HepG2 (cell line): ENCODE data around the gene OVCH1. TPM values are rescaled to one million over a fixed set of nuclear protein-coding genes. Genes with fewer than 3 reads are reported as not detected.

Source experiments
- ARNT ChIP-seq: fragments of 450-650 bp; IDR thresholded peaks from 2 replicates; pipeline ENCODE4 v1.6.1; 2017
- CENPX ChIP-seq: sonication (generic); formaldehyde crosslinking; IDR thresholded peaks from 2 replicates; pipeline ENCODE4 v1.9.0; 2021; ENCODE audit warnings: mild to moderate bottlenecking, missing genetic modification reagents, moderate library complexity
- ELK4 ChIP-seq: sonication (generic); formaldehyde crosslinking; IDR thresholded peaks from 2 replicates; pipeline ENCODE4 v1.9.0; 2021; ENCODE audit warnings: missing genetic modification reagents, borderline replicate concordance
- KDM1A ChIP-seq: IDR thresholded peaks from 2 replicates; pipeline ENCODE4 v1.6.1; 2016; ENCODE audit warnings: missing compliant biosample characterization
- MED1 ChIP-seq: sonication (generic); formaldehyde crosslinking; IDR thresholded peaks from 2 replicates; pipeline ENCODE4 v1.4.0; 2020; ENCODE audit warnings: missing genetic modification reagents
- ZFP90 ChIP-seq: sonication (generic); formaldehyde crosslinking; IDR thresholded peaks from 2 replicates; pipeline ENCODE4 v1.8.0; 2022; ENCODE audit warnings: missing genetic modification reagents, mild to moderate bottlenecking, inconsistent platforms, borderline replicate concordance
- ZFYVE20 ChIP-seq: sonication (generic); formaldehyde crosslinking; IDR thresholded peaks from 2 replicates; pipeline ENCODE4 v1.8.0; 2023; ENCODE audit warnings: low read depth, mild to moderate bottlenecking, moderate library complexity, missing genetic modification reagents, borderline replicate concordance
- ZNF251 ChIP-seq: sonication (generic); formaldehyde crosslinking; IDR thresholded peaks from 2 replicates; pipeline ENCODE4 v1.9.0; 2021; ENCODE audit warnings: mild to moderate bottlenecking, missing genetic modification reagents
- ZNF274 ChIP-seq: sonication (generic); formaldehyde crosslinking; IDR thresholded peaks from 2 replicates; pipeline ENCODE4 v1.5.1; 2020; ENCODE audit warnings: mild to moderate bottlenecking, missing genetic modification reagents
- ZNF282 ChIP-seq: fragments of 450-650 bp; IDR thresholded peaks from 2 replicates; pipeline ENCODE4 v1.6.1; 2018; ENCODE audit not compliant: partially characterized antibody
- ZNF430 ChIP-seq: sonication (generic); formaldehyde crosslinking; IDR thresholded peaks from 2 replicates; pipeline ENCODE4 v1.9.0; 2021; ENCODE audit warnings: mild to moderate bottlenecking, missing genetic modification reagents
- ZNF569 ChIP-seq: sonication (generic); formaldehyde crosslinking; IDR thresholded peaks from 2 replicates; pipeline ENCODE4 v1.5.0; 2020; ENCODE audit warnings: mild to moderate bottlenecking, missing genetic modification reagents, moderate library complexity, borderline replicate concordance
- ZNF597 ChIP-seq: sonication (generic); formaldehyde crosslinking; IDR thresholded peaks from 2 replicates; pipeline ENCODE4 v1.5.0; 2020; ENCODE audit warnings: missing genetic modification reagents
- ZNF644 ChIP-seq: IDR thresholded peaks from 2 replicates; pipeline ENCODE4 v1.6.1; 2016; ENCODE audit warnings: low read depth
- polyA plus RNA-seq, 8 experiments: library from polyadenylated mRNA; depleted of rRNA in 3 of 8; stranded (reverse) in 7 of 8; unstranded in 1 of 8; fragments of >200 nt; fragmentation: Illumina TruSeq in 4 of 8; extraction: Trizol in 4 of 8; gene quantifications; 2 replicates each; pipeline versions ENCODE4 v1.2.1 to v1.2.3, GENCODE V29; 2011 to 2016; ENCODE audit warnings: low read depth in 4 of 8, missing spikeins in 1 of 8, mixed read lengths in 1 of 8; ENCODE audit not compliant: insufficient read depth in 1 of 8
- total RNA-seq, 5 experiments: library from RNA; depleted of rRNA; stranded (reverse); fragments of >200 nt; fragmentation: Illumina TruSeq; extraction: Trizol; gene quantifications; 2 replicates each; pipeline ENCODE4 v1.2.3, GENCODE V29; 2016; ENCODE audit warnings: low read depth in 1 of 5
- TF ChIP-seq, protein P1 (sequence below): sonication (generic); formaldehyde crosslinking; IDR thresholded peaks from 2 replicates; pipeline ENCODE4 v1.5.1; 2020; ENCODE audit warnings: mild to moderate bottlenecking, moderate library complexity, missing genetic modification reagents
- TF ChIP-seq, protein P2 (sequence below): sonication (generic); formaldehyde crosslinking; IDR thresholded peaks from 2 replicates; pipeline ENCODE4 v1.4.0; 2020; ENCODE audit warnings: missing genetic modification reagents
- TF ChIP-seq, protein P3 (sequence below): sonication (generic); formaldehyde crosslinking; IDR thresholded peaks from 2 replicates; pipeline ENCODE4 v1.4.0; 2020; ENCODE audit warnings: missing genetic modification reagents, mild to moderate bottlenecking, borderline replicate concordance
- TF ChIP-seq, protein P4 (sequence below): IDR thresholded peaks from 2 replicates; pipeline ENCODE4 v1.6.1; 2016; ENCODE audit warnings: low read depth, borderline replicate concordance
- TF ChIP-seq, protein P5 (sequence below): sonication (generic); formaldehyde crosslinking; IDR thresholded peaks from 2 replicates; pipeline ENCODE4 v1.5.0; 2020; ENCODE audit warnings: missing genetic modification reagents

OVCH1 gene
- total and polyA plus RNA-seq, 2 of the 13 experiments (the other 11 are each of a cell fraction or from before 2014, with no cell fraction given) = not detected

DNA sequence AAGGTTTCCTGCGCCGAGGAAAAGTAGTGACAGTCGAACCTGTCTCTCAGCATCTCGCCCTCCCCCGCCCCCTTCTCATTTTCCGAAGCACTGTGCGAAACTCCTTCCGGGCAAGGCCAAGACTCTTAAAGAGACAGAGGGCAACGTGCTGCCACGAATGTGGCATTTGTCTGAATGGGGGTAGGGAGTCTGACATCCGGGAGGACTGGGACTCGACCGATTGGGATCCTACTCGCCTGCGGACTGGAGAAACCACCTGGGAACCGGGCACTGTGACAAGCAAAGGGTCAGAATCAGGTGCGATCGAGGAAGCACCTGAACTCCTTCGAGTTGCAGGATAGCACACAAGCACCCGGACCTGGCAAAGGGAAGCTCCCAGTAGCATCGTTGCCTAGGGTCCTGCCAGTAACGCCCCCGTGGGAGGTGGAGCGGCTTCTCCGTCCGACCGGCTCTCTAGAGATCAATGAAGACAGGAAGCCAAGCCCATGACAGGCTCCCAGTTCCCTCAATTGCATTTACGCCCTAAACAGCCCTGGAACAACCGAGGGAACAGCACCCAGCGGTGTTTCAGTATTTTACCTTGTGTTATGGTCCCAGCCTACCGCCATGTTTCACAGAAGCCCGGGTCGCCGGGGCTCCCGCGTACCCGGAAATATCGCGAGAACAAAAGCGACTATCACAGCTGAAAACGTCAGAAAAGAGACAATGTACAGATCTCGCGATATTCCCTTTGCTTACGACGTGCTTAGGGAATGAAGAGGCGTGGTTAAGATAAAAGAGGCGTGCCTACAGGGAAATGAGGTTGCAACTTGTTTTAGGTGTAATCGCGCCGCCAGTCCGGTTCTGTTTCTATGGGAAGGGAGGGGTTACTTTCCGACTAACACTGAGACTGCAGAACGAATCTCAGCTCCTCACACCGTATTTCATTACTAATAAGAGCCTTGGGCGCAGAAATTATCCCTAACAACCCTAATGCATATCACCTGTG, 116.7 kb downstream of the OVCH1 start, which contains the start of gene ERGIC2 (continued):
- TF ChIP-seq, protein P1, sequence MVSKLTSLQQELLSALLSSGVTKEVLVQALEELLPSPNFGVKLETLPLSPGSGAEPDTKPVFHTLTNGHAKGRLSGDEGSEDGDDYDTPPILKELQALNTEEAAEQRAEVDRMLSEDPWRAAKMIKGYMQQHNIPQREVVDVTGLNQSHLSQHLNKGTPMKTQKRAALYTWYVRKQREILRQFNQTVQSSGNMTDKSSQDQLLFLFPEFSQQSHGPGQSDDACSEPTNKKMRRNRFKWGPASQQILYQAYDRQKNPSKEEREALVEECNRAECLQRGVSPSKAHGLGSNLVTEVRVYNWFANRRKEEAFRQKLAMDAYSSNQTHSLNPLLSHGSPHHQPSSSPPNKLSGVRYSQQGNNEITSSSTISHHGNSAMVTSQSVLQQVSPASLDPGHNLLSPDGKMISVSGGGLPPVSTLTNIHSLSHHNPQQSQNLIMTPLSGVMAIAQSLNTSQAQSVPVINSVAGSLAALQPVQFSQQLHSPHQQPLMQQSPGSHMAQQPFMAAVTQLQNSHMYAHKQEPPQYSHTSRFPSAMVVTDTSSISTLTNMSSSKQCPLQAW (CRISPR knock-in tag) = peak; percentile 51; the same call in 1 of the 2 replicates
- no peak for TF ChIP-seq ZNF282
- no peak for TF ChIP-seq ZNF430 (CRISPR knock-in tag)
- no peak for TF ChIP-seq ZFP90 (CRISPR knock-in tag)
- no peak for TF ChIP-seq CENPX (CRISPR knock-in tag)
- TF ChIP-seq ZNF251 (CRISPR knock-in tag) = no peak
- TF ChIP-seq, protein P2, sequence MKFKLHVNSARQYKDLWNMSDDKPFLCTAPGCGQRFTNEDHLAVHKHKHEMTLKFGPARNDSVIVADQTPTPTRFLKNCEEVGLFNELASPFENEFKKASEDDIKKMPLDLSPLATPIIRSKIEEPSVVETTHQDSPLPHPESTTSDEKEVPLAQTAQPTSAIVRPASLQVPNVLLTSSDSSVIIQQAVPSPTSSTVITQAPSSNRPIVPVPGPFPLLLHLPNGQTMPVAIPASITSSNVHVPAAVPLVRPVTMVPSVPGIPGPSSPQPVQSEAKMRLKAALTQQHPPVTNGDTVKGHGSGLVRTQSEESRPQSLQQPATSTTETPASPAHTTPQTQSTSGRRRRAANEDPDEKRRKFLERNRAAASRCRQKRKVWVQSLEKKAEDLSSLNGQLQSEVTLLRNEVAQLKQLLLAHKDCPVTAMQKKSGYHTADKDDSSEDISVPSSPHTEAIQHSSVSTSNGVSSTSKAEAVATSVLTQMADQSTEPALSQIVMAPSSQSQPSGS (CRISPR knock-in tag) = peak; percentile 38; the same call in 1 of the 2 replicates
- TF ChIP-seq ZFYVE20 (CRISPR knock-in tag) = no peak
- TF ChIP-seq, protein P3, sequence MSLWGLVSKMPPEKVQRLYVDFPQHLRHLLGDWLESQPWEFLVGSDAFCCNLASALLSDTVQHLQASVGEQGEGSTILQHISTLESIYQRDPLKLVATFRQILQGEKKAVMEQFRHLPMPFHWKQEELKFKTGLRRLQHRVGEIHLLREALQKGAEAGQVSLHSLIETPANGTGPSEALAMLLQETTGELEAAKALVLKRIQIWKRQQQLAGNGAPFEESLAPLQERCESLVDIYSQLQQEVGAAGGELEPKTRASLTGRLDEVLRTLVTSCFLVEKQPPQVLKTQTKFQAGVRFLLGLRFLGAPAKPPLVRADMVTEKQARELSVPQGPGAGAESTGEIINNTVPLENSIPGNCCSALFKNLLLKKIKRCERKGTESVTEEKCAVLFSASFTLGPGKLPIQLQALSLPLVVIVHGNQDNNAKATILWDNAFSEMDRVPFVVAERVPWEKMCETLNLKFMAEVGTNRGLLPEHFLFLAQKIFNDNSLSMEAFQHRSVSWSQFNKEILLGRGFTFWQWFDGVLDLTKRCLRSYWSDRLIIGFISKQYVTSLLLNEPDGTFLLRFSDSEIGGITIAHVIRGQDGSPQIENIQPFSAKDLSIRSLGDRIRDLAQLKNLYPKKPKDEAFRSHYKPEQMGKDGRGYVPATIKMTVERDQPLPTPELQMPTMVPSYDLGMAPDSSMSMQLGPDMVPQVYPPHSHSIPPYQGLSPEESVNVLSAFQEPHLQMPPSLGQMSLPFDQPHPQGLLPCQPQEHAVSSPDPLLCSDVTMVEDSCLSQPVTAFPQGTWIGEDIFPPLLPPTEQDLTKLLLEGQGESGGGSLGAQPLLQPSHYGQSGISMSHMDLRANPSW (CRISPR knock-in tag) = no peak
- TF ChIP-seq ZNF644 (CRISPR knock-in tag) = no peak
- no peak for TF ChIP-seq ZNF597 (CRISPR knock-in tag)
- 0 out of 2 replicates have a peak, but pooled peaks have one; percentile 52 for TF ChIP-seq ZNF569 (CRISPR knock-in tag)
- no peak for TF ChIP-seq ELK4 (CRISPR knock-in tag)
- no peak for TF ChIP-seq KDM1A
- TF ChIP-seq, protein P4, sequence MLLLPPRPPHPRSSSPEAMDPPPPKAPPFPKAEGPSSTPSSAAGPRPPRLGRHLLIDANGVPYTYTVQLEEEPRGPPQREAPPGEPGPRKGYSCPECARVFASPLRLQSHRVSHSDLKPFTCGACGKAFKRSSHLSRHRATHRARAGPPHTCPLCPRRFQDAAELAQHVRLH (CRISPR knock-in tag) = no peak
- no peak for TF ChIP-seq MED1 (CRISPR knock-in tag)
- TF ChIP-seq ARNT = no peak
- TF ChIP-seq ZNF274 (CRISPR knock-in tag) = no peak
- TF ChIP-seq, protein P5, sequence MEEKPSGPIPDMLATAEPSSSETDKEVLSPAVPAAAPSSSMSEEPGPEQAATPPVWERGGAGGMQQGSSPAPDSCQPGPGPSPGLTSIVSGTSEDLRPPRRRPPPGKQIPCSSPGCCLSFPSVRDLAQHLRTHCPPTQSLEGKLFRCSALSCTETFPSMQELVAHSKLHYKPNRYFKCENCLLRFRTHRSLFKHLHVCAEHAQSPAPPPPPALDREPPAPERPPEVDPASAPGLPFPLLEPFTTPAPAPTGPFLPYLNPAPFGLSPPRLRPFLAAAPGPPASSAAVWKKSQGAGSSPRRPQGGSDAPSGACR (CRISPR knock-in tag) = no peak
